HG03196 (cell line): Measurements from ENCODE around the gene IRGQ.
A peak's percentile ranks its signal among the peaks of the same experiment; 100 is the strongest.
"Not testable (repeated sequence)": the region's sequence is repeated elsewhere in the genome, so short reads cannot be mapped to it uniquely, and the experiment has no call there.

Experiments
- ATAC-seq: cut with Tn5 transposase; IDR thresholded peaks from one replicate; pipeline ENCODE4 v1.9.1; 2021; ENCODE audit not compliant: unreplicated experiment

IRGQ gene

DNA sequence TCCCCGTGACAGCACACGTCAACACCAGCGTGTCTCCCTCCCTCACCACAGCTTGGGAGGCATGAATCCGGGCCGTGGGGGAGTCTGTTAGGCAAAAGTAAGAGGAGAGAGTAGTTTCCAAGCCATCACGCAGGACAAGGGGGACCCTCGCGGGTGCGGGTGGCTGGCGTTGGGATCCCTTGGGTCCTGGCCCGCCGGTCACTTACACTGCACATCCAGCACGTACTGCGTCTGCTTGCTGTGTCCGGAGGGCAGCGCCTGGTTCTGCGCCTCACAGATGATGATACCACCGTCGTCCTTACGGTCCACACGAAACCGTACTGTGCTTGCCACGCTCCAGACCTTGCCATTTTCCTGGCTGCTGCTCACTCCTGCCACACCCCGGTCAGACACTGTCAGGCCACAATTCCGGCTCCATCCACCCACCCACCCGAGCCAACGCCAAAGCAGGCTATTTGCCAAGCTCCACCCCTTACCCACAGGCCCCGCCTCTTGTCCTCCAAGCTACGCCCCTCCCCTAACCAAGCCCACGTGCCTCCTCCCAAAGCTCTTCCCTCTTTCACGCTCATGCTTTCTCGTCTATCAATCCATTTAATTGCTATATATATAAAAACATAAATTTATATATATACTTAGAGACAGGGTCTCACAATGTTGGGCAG lies 30.1 kb upstream of the IRGQ start:
- ATAC-seq: no peak

DNA sequence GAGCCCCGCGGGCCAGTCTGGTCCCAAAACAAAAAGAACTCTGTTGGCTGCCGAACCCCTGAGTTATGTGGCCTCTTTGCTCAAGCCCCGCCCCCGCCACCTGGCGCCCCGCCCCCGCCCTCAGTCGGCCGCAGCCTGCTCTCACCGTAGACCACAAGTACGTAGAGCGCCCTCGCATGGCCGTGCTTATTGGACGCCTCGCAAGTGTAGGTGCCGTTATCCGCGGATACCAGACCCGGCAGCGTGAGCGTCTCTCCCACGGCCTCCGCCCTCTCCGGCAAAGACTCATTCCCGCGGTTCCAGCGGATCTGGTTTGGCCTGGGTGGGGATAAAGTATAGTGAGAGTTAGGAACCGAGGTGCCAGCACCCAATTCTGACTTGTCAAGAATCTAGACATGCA lies 29.0 kb upstream of the IRGQ start:
- ATAC-seq: no peak

DNA sequence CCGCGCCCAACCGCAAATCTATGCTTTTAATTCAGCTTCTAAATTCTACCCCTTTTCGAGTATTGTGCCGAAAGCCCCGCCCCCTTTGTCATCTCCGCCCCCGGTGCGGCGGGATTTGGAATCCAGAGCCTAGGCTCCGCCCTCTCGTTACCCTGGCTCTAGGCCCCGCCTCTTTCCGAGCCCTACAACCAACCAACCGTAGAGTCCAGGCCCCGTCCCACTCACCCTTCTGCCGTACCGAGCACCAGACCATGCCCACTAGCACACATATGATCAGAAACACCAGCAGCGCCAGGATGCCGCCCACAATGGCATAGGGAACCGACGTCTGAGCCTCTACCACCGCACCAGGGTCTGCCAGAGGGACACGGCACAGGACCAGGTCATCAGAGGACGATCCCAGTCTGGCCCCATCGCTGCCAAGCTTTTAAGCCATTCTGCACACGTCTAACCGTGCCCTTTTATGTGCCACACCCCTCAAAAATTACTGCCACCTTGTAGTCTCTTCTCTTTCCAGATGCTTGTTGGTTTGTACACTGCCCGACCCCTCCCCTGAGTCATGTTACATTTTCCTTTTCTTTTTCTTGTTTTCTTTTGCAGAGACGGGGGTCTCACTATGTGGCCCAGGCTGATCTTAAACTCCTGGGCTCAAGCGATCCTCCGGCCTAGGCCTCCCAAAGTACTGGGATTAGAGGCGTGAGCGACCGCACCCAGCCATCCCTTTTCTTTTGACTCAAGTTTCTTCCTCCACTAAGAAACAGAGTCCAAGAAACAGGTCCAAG lies 28.1 kb upstream of the IRGQ start:
- no peak for ATAC-seq

DNA sequence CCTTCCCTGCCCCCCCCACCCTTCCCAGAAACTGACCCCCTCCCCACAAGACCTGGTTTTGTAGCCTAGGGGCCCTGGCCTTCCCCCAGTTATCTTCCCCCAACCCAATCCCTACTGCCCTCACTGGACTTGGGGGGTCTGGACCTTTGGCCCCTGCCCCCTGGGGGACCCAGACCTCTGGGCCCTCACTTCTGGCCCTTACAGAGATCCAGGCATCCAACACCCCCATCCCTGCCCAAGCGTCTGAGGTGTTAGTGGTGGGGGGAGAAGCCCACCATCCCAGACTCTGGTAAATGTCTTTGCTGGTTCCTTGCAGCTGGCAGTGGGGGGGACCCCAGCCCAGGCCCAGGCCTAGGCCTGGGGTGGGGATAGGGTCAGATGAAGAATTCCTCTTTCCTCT lies 27.0 kb upstream of the IRGQ start:
- no peak for ATAC-seq

DNA sequence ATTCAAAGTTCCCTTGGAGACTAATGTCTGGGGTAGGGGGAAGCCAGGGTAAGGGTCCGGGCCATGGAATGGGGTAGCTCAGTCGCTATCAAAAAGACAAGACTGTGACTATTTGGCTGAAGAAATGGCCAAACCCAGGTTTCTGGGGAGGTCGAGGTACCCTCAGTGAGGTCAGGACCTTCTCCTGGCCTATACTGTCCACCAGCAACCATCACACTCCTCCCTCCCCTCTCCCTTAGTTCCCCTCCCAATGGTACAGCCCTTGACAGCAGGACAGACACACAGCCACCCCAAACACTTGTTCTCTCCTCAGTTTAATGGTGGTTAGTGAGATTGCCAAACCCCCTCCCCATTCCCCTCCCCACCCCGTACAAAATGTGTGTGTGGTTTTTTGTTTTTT lies 26.1 kb upstream of the IRGQ start:
- no peak for ATAC-seq

DNA sequence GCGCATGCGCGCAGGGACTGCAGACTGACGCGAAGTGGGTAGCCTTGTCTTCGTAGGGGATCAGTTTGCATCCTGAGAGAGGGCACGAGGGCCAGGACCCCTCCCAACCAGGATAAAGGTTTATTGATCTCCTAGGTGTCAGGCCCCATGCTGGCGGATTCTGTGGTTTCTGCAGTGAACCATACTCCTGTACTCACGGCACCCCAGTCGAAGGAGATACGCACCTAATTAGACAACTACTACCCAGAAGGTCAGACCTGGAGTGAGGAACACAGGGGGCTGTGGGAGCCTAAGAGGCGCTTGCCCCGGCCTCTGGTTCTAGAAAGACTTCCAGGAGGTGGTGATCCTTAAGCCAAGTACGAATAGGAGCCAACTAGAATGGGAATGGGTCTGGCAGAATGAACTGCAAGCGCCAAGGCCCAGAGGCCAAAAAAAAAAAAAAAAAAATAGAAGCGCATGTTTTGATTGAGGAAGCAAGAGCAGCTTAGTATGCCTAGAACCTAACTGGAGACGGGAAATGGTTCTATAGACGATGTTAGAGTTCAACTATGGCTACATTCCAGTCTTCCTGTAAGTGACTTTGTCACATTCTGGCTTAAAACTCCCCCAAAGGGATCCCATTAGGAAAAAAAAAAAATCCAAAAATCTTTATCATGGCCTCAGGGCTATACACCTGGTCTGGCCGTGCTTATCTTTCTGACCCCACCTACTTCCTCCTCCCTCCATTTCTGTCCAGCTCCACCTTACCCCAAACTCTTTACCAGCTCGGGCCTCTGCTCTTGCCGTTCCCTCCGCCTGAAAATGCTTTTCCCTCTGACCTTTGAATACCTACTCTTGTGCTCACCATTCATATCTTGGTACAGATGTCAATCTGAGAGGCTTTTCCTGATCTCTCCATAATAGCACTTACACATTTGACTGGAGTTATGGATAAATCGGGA lies 24.4 kb upstream of the IRGQ start:
- no peak for ATAC-seq

DNA sequence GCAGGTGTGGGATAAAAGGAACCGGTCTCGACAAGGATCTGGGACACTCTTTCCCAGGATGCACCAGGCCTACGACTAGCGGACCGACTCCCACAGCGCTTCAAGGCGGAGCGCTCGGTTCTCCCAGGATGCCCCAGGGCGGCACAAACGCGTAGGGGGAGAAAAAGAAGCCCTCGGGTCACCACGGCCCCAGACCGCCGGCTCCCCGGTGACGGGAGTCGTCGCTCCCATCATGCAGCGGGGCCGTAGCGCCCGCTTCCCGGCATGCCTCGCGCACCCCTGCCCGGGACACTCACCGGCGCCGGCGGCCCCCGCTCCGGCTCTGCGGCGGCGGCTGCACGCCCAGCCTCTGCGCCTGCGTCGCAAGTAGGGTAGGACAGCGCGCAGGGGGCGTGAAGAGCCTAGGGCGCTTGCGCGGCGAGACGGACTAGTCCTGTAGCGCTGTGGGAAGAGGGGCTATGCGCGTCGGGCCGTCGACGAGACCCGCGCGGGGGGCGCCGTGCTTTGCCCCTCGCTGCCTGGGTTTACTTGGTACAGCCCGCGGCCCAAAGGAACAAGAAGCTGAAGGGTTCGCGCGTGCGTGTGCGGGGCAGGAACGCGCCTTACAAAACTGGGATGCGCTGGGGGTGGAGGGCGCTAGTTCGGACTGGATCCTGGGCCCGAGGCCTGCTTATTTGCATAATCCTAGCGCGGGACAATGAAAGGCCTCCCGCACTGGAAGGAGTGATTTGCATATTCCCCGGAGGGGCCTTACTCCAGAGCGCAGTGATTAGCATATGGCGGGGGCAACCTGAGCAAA lies 23.5 kb upstream of the IRGQ start, which contains the start of gene ZNF428:
Gene ZNF428 (minus strand): TSS at position 368 of the 799 bp plus-strand sequence. CDS start 5,325 bp downstream, outside the sequence.
- peak; percentile 74 for ATAC-seq

DNA sequence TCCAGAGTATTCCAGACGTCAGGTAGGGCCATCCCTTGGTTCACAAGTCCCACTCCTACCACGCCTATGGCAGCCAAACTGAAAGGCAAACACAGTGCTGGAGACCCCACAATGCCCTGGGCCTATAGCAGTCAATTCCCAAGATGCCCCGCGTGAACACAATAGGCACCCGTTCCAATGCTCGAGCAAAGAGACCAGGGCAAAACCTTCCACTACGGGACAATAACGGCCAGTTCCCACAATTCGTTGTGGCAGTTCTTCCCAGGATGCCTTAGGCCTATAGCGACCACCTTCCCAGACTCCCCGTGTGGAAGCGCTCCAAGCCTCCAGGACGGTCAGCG lies 23.0 kb upstream of the IRGQ start:
- peak; percentile 23 for ATAC-seq

DNA sequence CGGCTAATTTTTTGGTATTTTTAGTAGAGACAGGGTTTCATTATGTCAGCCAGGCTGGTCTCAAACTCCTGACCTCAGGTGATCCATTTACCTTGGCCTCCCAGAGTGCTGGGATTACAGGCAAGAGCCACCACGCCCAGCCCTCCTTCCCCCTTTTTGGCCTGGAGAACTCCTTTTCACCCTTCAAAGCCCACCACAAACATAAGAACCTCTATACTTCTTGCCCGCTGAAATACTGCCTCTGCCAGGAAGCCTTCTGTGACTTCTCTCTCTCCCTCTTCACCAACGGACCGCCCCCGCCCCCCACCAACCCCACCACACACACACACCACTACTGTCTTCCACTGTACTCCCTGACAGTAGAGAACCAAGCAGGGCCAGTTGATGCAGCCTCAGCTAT lies 21.0 kb upstream of the IRGQ start:
- no peak for ATAC-seq

DNA sequence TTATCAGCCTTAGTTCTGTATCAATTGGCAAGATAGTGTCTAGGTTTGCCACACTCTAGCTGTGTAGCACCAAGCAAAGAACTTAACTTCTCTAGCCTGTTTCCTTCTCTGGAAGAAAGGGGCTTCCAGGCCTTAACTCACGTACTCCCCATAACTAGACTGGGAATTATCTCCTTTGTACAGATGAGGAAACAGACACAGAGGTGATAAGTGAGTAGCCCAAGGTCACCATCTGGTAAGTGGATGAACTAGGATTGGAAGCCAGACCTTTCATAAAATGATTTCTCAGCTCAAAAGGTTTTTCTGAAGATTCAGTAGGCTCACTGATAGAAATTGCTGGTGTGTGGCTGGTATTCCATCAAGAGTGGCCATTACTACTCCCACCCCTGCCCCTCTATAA lies 20.4 kb upstream of the IRGQ start:
- ATAC-seq: no peak

DNA sequence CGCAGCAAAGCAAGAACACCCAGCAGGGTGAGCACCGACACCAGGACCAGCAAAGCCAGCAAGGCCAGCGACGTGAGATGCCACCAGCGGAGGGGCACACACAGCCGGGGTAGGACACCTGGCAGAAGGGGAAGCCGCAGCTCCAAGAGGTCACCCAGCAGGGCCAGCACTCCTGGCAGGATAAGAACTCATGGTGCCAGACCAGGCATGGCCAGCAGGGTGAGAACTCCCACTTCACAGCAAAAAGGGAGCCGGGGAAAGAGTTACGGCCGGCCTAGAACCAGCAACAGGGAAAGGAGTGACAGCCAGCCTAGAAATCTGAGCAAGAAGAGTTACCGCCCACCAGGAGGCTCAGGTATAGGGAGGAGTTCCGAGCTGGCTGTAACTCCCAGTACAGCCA lies 16.4 kb upstream of the IRGQ start:
- no peak for ATAC-seq

DNA sequence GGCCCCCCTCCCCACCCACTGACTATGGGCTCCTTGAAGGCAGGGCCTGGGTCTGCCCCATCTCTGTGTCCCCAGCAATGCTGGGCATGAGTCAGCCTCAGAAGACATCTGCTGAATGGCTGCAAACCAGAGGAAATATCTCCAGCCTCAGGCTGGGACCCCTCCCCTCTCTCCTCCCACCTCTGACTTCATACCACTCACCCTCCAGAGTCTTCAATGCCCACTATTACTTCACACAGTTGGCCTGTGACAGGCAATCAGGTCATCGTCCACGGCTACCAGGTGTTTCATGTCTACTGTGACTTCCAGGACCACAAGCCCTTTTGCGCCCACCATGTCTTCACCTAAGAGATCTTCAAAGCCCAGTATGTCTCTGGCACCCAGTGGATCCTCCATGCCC lies 15.9 kb upstream of the IRGQ start, which contains the start of gene SRRM5:
Gene SRRM5 (plus strand): TSS at position 301 of the 400 bp plus-strand sequence. CDS start 34 bp downstream, at position 335.
- ATAC-seq: no peak

DNA sequence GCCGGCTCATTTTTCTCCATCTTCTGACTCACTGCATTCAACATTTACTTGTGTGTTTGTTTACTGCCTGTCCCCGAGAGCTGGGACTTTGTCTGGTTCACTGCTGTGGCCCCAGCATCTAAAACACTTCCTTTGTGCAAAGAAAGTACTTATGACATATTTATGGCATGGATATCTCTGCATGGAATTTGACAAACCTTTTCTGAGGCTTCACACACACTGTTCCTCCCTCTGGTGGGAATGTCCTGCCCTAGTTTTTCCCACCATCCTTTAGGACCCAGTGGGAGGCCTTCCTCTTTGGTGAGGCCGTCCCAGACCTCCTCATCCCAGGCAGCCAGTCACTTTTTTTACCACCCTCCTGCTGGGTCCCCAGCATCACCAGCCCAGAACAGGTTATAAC lies 14.6 kb upstream of the IRGQ start:
- no peak for ATAC-seq

DNA sequence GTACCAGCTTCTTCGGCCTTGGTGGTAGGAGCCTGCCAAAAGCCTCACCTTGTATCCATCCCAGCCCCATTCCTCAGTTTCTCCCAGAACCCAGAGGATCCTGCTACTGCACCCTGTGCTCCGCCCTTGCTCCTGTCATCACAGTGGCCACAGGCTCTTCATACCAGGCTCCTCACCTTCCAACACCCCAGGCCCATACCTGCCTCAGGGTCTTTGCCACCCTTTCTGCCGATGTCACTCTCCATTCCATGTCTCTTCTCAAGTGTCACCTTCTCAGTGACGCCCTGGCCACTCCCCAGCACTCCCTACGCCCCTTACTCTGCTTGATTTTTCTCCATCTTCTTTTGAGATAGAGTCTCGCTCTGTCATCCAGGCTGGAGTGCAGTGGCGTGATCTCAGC lies 13.9 kb upstream of the IRGQ start:
- no peak for ATAC-seq

DNA sequence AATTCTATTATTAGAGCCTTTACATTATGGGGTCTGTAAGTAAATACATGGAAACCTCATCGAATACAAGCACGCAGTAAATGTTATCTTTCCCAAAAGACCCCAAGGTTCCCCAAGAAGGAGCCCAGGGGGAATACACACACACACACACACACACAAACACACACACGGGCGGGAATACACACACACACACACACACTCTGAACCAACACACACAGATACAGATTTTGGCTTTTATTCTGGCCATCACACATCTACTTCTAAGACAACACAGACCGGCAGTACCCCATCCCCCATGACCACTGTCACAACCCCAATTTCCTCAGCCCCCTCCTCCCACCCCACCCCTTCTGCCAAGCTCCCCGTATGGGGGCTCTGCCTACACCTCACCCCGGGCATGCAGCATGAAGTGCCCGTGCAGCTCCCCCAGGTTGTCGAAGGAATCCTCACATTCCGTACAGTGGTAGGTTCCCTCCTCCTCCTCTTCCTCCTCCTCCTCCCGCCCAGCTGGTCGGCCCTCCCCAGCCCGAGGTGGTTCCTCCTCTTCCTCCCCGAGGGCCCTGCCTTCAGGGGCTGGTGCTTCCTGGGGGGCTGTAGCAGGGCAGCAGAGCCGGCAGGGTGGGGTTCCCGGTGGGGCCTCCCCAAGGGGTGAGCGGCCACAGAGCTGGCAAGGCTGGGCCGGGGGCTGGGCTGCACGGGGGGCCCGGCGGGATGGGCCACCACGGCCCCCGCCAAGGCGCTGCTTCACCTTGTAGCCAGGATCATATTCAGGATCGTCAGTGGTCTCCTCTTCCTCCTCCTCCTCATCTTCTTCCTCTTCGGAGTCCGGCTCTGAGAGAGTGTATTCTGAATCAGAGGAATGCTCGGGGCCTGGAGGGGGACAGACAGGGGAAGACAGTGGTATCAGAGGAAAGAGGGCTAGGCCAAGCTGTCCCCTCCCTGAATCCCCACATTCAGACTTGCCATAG lies 11.6 kb upstream of the IRGQ start:
- no peak for ATAC-seq

DNA sequence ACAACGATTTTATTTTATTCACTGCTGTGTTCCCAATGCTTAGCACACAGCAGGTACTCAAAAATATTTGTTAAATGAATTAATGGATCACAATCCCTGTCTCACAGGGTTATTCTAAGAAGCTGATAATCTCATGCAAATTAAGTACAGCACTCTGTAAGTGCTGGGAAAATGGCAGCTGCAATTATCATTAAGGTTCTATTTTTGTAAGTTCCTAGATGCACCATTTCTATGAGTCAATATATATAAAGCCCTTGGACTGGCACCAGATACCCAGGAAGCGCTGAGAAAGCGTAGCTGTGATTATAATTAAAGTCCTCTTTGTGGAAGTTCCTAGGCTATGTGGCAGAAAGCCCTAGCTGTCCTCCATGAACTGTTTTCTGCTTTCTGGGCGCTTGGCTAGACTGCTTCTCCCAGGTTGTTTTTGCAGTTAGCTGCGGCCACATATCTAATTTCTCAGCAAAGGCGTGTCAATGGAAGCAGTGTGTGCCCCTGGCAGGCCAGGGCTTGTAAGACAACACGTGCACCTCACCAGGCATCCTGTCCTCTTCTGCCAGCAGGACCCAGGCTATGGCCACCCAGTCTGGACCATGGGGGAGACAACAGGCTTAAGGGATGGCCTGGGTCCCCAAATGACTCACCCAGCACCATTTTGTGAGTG lies 10.8 kb upstream of the IRGQ start:
- no peak for ATAC-seq

DNA sequence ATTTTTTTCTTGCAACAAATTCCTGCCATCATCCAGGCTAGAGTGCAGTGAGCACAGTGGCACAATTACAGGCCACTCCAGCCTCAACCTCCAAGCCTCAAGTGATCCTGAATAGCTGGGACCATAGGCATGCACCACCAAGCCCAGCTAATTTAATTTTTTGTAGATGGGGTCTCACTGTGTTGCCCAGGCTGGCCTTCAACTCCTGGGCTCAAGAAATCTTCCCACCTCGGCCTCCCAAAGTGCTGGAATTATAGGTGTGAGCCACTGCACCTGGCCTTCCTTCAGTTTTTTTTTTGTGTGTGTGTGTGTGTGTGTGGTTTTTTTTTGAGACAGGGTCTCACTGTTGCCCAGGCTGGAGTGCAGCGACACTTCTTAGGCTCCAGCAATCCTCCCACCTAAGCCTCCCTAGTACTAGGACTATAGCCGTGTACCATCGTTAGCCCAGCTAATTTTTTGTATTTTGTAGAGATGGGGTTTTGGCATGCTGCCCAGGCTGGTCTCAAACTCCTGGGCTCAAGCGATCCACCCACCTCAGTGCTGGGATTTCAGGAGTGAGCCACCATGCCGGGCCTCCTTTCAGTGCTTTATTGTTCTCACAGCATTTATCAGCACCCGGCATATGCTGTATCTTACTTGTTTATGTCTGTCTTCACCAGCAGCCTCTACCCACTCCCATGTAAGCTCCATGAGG lies 10.1 kb upstream of the IRGQ start:
- ATAC-seq: no peak

DNA sequence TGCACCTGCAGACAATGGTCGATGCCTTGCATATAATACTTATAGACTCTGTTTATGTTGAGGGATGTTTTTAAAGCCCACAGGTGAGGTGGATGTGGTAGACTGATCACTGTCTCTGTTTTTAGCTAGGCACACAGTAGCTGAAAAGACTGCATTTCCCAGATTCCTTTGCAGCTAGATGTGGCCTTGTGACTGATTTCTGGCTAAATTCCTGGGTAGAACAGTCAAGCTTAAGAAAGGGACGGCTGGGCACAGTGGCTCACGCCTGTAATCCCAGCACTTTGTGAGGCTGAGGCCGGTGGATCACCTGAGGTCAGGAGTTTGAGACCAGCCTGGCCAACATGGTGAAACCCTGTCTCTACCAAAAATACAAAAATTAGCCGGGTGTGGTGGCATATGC lies 4.4 kb upstream of the IRGQ start:
- not testable (repeated sequence) for ATAC-seq
